HCT116 (cell line): ENCODE measurements around the gene HIRA. TPM values are rescaled to one million over a fixed set of nuclear protein-coding genes. Genes with fewer than 3 reads are reported as not detected.

Experiments used
- ATAC-seq: fragments of 200-7000 bp; cut with Tn5 transposase; 2 replicates; pipeline ENCODE4 v1.9.1; 2020; ENCODE audit warnings: mild to moderate bottlenecking, moderate library complexity
- BruUV-seq: library from RNA; stranded (reverse); fragments of 400-500 nt; replicated peaks from 2 replicates; lab custom pipeline; 2021; lab: Mats Ljungman, UMichigan
- CTCF ChIA-PET: fragments of 300-600 bp; sonication (Branson Sonifier 250); formaldehyde crosslinking; loops from one replicate; lab custom pipeline; 2021; ENCODE audit warnings: antibody characterized with exemption; lab: Charles Lee
- POLR2A ChIA-PET: fragments of 300-600, 350-600 bp; sonication (Branson Sonifier 250); formaldehyde crosslinking; loops from one replicate; lab custom pipeline; 2021; ENCODE audit warnings: antibody characterized with exemption; lab: Charles Lee
- RAD21 ChIA-PET, 2 experiments: fragments of 300-600 bp; sonication (Branson Sonifier 250); formaldehyde crosslinking; loops; one replicate each; lab custom pipeline; 2023; ENCODE audit warnings: low total read pairs in 2 of 2; ENCODE audit not compliant: uncharacterized antibody in 2 of 2, unreplicated experiment in 2 of 2, low non-redundant PET in 1 of 2; lab: Charles Lee
- DNase-seq: peaks from one replicate; pipeline ENCODE4 v3.0.0-alpha.2; 2010; ENCODE audit warnings: low read depth, low spot score
- H2AFZ ChIP-seq: fragments of 200-600 bp; shearing (Covaris generic), sonication (generic); 2 replicates; pipeline ENCODE4 v1.6.1; 2017; ENCODE audit warnings: low read depth, mixed run types, mixed read lengths, antibody characterized with exemption, low read length; ENCODE audit not compliant: poor library complexity, severe bottlenecking
- H3K27ac ChIP-seq: 2 replicates; pipeline ENCODE4 v1.5.1; 2012; ENCODE audit warnings: low read depth, low read length
- H3K27me3 ChIP-seq: fragments of 200-600 bp; sonication (generic); 2 replicates; pipeline ENCODE4 v1.6.1; 2016; ENCODE audit warnings: mixed run types, low read length, mixed read lengths; ENCODE audit not compliant: insufficient read depth
- H3K36me3 ChIP-seq, 2 experiments: fragments of 200-500 bp in 1 of 2; fragments of 200-600 bp in 1 of 2; sonication (Bioruptor generic) in 1 of 2; sonication (generic) in 1 of 2; 2 replicates each; pipeline versions ENCODE4 v1.5.1 to v1.6.1; 2014 to 2016; ENCODE audit warnings: low read length in 2 of 2, inconsistent platforms in 1 of 2, mixed read lengths in 1 of 2, mixed run types in 1 of 2; ENCODE audit not compliant: insufficient read depth in 2 of 2, control insufficient read depth in 1 of 2
- H3K4me1 ChIP-seq, 2 experiments: fragments of 200-600 bp in 1 of 2; sonication (generic) in 1 of 2; 2 replicates each; pipeline versions ENCODE4 v1.5.1 to v1.6.1; 2012 to 2017; ENCODE audit warnings: low read length in 2 of 2, inconsistent platforms in 1 of 2, mild to moderate bottlenecking in 1 of 2, mixed read lengths in 1 of 2, mixed run types in 1 of 2, moderate library complexity in 1 of 2; ENCODE audit not compliant: insufficient read depth in 2 of 2, control insufficient read depth in 1 of 2
- H3K4me2 ChIP-seq: fragments of 200-600 bp; sonication (generic); 2 replicates; pipeline ENCODE4 v1.6.1; 2017; ENCODE audit warnings: mixed run types, low read length, mixed read lengths
- H3K4me3 ChIP-seq, 2 experiments: fragments of 200-600 bp in 1 of 2; sonication (generic) in 1 of 2; replicated peaks in 1 of 2; 2 replicates each; pipeline ENCODE4 v1.5.1; 2011 to 2016; ENCODE audit warnings: low read length in 2 of 2, control low read depth in 1 of 2, low read depth in 1 of 2, mild to moderate bottlenecking in 1 of 2, mixed read lengths in 1 of 2, mixed run types in 1 of 2
- H3K79me2 ChIP-seq: fragments of 200-600 bp; sonication (generic); 2 replicates; pipeline ENCODE4 v1.6.1; 2017; ENCODE audit warnings: mild to moderate bottlenecking, mixed run types, low read length, moderate library complexity, mixed read lengths; ENCODE audit not compliant: insufficient read depth
- H3K9ac ChIP-seq: fragments of 200-600 bp; sonication (generic); 2 replicates; pipeline ENCODE4 v1.6.1; 2016; ENCODE audit warnings: low read length, mixed read lengths
- H3K9me2 ChIP-seq: fragments of 200-600 bp; sonication (generic), shearing (Covaris generic); 2 replicates; pipeline ENCODE4 v1.6.1; 2017; ENCODE audit warnings: mixed run types, mild to moderate bottlenecking, moderate library complexity; ENCODE audit not compliant: insufficient read depth
- H3K9me3 ChIP-seq, 2 experiments: fragments of 200-500 bp in 1 of 2; fragments of 200-600 bp in 1 of 2; sonication (Bioruptor generic) in 1 of 2; sonication (generic) in 1 of 2; 2 replicates each; pipeline ENCODE4 v1.6.1; 2014 to 2017; ENCODE audit warnings: low read length in 2 of 2, mixed read lengths in 2 of 2, inconsistent platforms in 1 of 2, low read depth in 1 of 2, mild to moderate bottlenecking in 1 of 2, mixed run types in 1 of 2, moderate library complexity in 1 of 2; ENCODE audit not compliant: control insufficient read depth in 1 of 2, insufficient read depth in 1 of 2
- H4K20me1 ChIP-seq: fragments of 200-600 bp; sonication (generic), shearing (Covaris generic); 2 replicates; pipeline ENCODE4 v1.6.1; 2017; ENCODE audit warnings: mixed run types, mild to moderate bottlenecking, moderate library complexity; ENCODE audit not compliant: insufficient read depth
- CTCF ChIP-seq, 3 experiments: fragments of 200-600 bp in 1 of 3; sonication (generic) in 1 of 3; IDR thresholded peaks in 2 of 3; conservative IDR thresholded peaks in 1 of 3; 2 replicates each; pipeline ENCODE4 v1.5.1; 2012 to 2017; ENCODE audit warnings: low read depth in 2 of 3, low read length in 2 of 3, antibody characterized with exemption in 1 of 3, borderline replicate concordance in 1 of 3, control low read depth in 1 of 3, mild to moderate bottlenecking in 1 of 3, mixed read lengths in 1 of 3, mixed run types in 1 of 3, moderate library complexity in 1 of 3; ENCODE audit not compliant: insufficient read depth in 1 of 3
- REST ChIP-seq: IDR thresholded peaks from 2 replicates; pipeline ENCODE4 v1.6.1; 2012; ENCODE audit warnings: low read depth
- intact Hi-C: fragments of 100-400 bp; cut with micrococcal nuclease; formaldehyde crosslinking; loops from 2 replicates; pipeline ENCODE4 v1.10.0; 2022
- total RNA-seq: library from RNA; stranded (reverse); gene quantifications from one replicate; pipeline ENCODE4 v1.2.1, GENCODE V29; 2021; ENCODE audit not compliant: unreplicated experiment

HIRA gene
- total RNA-seq, 1 experiment from 2014 or later, result 30.6 TPM

GRCh38 chr22:19477321-19478044 lies 46.0 kb upstream of the HIRA start:
- intact Hi-C loops, result loop anchor here (1.0 to 10.0 kb wide), 5 partner anchors 155 to 355 kb away; partner anchors contain the start of genes DGCR2 and ESS2
- peaks cover 14 to 23% of the 10 kb centered on the region in 2 experiments; a peak in 3 of 4 replicates for H3K4me1 ChIP-seq
- ChIA-PET POLR2A (interaction anchor here (0.8 to 1.2 kb wide), 2 partner anchors 15 to 30 kb away, joined by 3 to 5 read pairs; no protein-coding TSS in a partner anchor), RAD21 (no interaction called here), CTCF (interaction anchor here (0.8 to 1.8 kb wide), 3 partner anchors 152 to 298 kb away, joined by 3 to 8 read pairs (median 5); partner anchors contain the start of gene SLC25A1)
- H2AFZ ChIP-seq, result no peak overlapping the region
- H3K4me2 ChIP-seq, result peak overlapping the region; percentile 81
- H3K9me2 ChIP-seq, result no peaks in the 10 kb centered on the region
- DNase-seq (no peak), ATAC-seq (no peak)
- H3K27me3 ChIP-seq, result no peaks in the 10 kb centered on the region
- peak overlapping the region; percentile 80 to 91 for H3K4me3 ChIP-seq
- peaks cover 88% of the 10 kb centered on the region for H3K79me2 ChIP-seq
- TF ChIP-seq CTCF (IDR thresholded peaks at IDR 0.05 in 2 of 3, conservative IDR thresholded peaks at IDR 0.05 in 1 of 3; ENCODE audit: borderline replicate concordance in 1 of 3, insufficient read depth in 1 of 3, low read depth in 2 of 3, low read length in 2 of 3), result 0 out of 6 replicates have a peak, but pooled peaks of 1 of the 3 experiments have one; percentile 15
- no peak for TF ChIP-seq REST
- no peaks in the 10 kb centered on the region for H3K9me3 ChIP-seq
- BruUV-seq, result no TSS peak
- peaks cover 9% of the 10 kb centered on the region; the same call in 1 of the 2 replicates for H4K20me1 ChIP-seq
- no peak overlapping the region for H3K27ac ChIP-seq
- H3K36me3 ChIP-seq, result peaks cover 8 to 36% of the 10 kb centered on the region in 2 experiments
- peak overlapping the region; percentile 93 for H3K9ac ChIP-seq
